NT2/D1 (cell line): Measurements from ENCODE around the gene CHD5.
"Not testable (repeated sequence)": the region's sequence is repeated elsewhere in the genome, so short reads cannot be mapped to it uniquely, and the experiment has no call there.

Experiments
- DNase-seq: peaks from one replicate; pipeline ENCODE4 v3.0.0-alpha.2; 2011; ENCODE audit warnings: low read depth, low spot score
- H3K27me3 ChIP-seq: 2 replicates; pipeline ENCODE4 v1.6.0; 2011; ENCODE audit warnings: mild to moderate bottlenecking; ENCODE audit not compliant: insufficient read length, insufficient read depth
- H3K36me3 ChIP-seq: 2 replicates; pipeline ENCODE4 v1.6.1; 2011; ENCODE audit warnings: mild to moderate bottlenecking, low read length, mixed read lengths; ENCODE audit not compliant: insufficient read depth, insufficient read length
- H3K4me1 ChIP-seq: 2 replicates; pipeline ENCODE4 v1.5.1; 2011; ENCODE audit not compliant: insufficient read depth, insufficient read length
- H3K4me3 ChIP-seq: 2 replicates; pipeline ENCODE4 v1.5.1; 2011; ENCODE audit warnings: low read depth; ENCODE audit not compliant: insufficient read length
- H3K9ac ChIP-seq: 2 replicates; pipeline ENCODE4 v1.6.0; 2011; ENCODE audit warnings: low read depth; ENCODE audit not compliant: insufficient read length
- H3K9me3 ChIP-seq: 2 replicates; pipeline ENCODE4 v1.5.1; 2011; ENCODE audit warnings: mild to moderate bottlenecking, low read length; ENCODE audit not compliant: insufficient read depth
- SUZ12 ChIP-seq: IDR thresholded peaks from 2 replicates; pipeline ENCODE4 v1.6.1; 2011; ENCODE audit not compliant: insufficient read length, insufficient read depth; ENCODE audit errors: extremely low read depth
- YY1 ChIP-seq: IDR thresholded peaks from 2 replicates; pipeline ENCODE4 v1.6.1; 2011; ENCODE audit not compliant: insufficient read length, insufficient read depth
- ZNF274 ChIP-seq: IDR thresholded peaks from 2 replicates; pipeline ENCODE4 v1.6.1; 2011; ENCODE audit warnings: mild to moderate bottlenecking, low read depth, low read length

Gene CHD5

GRCh38 chr1:6077919-6078318 lies 102.2 kb downstream of the CHD5 start:
- peaks cover 2% of the 10 kb centered on the region for H3K4me1 ChIP-seq
- TF ChIP-seq SUZ12: no peak
- TF ChIP-seq YY1: no peak
- TF ChIP-seq ZNF274: no peak
- no peak overlapping the region for H3K9ac ChIP-seq
- no peaks in the 10 kb centered on the region for H3K27me3 ChIP-seq
- H3K36me3 ChIP-seq: no peaks in the 10 kb centered on the region
- no peak for DNase-seq
- no peaks in the 10 kb centered on the region for H3K9me3 ChIP-seq
- H3K4me3 ChIP-seq: no peak overlapping the region

- TF ChIP-seq YY1 (no peak), ZNF274 (no peak), SUZ12 (no peak)
- no peaks in the 10 kb centered on the region for H3K27me3 ChIP-seq
- H3K9ac ChIP-seq: no peak overlapping the region
- H3K36me3 ChIP-seq: no peaks in the 10 kb centered on the region
- DNase-seq: no peak
- no peak overlapping the region for H3K4me3 ChIP-seq
- no peaks in the 10 kb centered on the region for H3K9me3 ChIP-seq
- peaks cover 2% of the 10 kb centered on the region for H3K4me1 ChIP-seq
These were observed 102.6 kb downstream of the CHD5 start for GRCh38 chr1:6077506-6077905.

GRCh38 chr1:6077061-6077460 lies 103.1 kb downstream of the CHD5 start:
- H3K27me3 ChIP-seq, DNase-seq, H3K9me3 ChIP-seq, H3K4me1 ChIP-seq, H3K9ac ChIP-seq, H3K4me3 ChIP-seq, H3K36me3 ChIP-seq: not testable (repeated sequence)

DNA sequence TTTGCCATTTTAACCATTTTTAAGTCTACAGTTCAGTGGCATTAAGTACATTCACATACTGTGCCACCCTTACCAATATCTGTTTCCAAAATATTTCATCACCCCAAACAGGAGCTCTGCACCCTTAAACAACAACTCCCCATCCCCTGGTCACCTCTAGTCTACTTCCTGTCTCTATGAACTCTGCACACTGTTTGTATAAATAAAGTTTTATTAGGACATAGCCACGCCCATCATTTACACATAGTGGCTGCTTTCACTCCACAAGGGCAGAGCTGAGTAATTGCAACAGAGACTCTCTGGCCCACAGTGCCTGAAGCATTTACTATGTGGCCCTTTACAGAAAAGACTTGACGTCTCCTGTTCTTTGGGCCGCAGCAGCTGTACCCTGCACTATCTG lies 104.4 kb downstream of the CHD5 start:
- TF ChIP-seq ZNF274 (no peak), SUZ12 (no peak), YY1 (no peak)
- H3K36me3 ChIP-seq: no peaks in the 10 kb centered on the region
- no peak overlapping the region for H3K4me3 ChIP-seq
- no peaks in the 10 kb centered on the region for H3K27me3 ChIP-seq
- no peak overlapping the region for H3K9ac ChIP-seq
- no peaks in the 10 kb centered on the region for H3K4me1 ChIP-seq
- H3K9me3 ChIP-seq: no peaks in the 10 kb centered on the region
- no peak for DNase-seq

DNA sequence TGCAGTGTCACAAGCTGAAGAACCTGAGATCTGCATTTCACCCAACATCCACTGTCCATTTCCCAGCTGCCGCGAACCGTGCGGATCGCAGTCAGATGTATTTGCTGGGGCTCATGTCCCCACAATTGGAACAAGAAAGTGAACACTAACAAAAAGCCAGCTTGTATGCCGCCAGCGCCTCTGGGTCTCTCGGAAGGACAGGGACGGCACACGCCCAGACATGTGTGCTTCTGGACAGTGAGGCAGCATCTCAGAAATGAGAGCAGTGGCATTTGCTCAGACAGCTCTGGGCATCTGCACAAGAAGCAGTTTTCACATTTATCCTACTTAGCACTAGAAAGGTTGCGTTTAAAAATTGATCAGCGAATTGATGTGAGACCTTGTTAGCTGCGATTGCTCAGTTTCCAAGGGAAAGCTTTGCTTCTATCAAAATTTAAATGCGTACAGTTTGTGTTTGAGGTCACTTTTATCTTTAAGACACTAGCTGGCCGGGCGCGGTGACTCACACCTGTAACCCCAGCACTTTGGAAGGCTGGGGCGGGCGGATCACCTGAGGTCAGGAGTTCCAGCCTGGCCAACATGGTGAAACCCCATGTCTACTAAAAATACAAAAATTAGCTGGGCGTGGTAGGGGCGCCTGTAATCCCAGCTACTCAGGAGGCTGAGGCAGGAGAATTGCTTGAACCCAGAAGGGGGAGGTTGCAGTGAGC lies 105.8 kb downstream of the CHD5 start:
- Histone ChIP-seq H3K4me3 (no peak overlapping the region), H3K27me3 (no peaks in the 10 kb centered on the region)
- TF ChIP-seq ZNF274: no peak
- no peak for TF ChIP-seq SUZ12
- TF ChIP-seq YY1: no peak

DNA sequence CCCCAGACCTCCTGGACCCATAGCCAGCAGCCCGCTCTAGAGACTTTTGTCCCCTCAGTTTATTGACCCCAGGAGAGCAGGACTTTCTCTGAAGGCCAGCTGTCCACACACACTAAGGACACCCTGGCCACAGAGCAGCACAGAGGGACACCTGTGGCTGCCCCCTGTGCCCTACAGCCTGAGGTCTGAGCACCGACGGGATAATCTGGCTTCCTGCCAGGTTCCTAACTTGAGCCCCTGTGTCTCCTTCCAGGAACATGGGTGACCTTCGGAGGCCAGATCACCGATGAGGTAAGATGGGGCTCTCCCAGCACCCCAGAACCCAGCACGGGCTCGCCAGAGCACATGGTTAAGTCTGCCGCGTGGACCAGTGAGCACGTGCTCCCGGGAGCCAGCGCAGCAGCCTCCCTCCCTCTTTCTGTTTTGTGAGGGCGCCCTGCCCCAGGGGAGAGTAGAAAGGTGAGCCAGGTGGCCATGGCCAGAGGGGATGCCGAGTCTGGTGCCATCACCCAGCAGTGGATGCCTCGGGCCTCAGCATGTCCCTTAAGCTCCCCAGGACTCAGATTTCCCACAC lies 106.6 kb downstream of the CHD5 start:
- Histone ChIP-seq H3K4me3 (no peak overlapping the region), H3K9ac (no peak overlapping the region), H3K27me3 (no peaks in the 10 kb centered on the region), H3K4me1 (no peaks in the 10 kb centered on the region), H3K9me3 (no peaks in the 10 kb centered on the region), H3K36me3 (no peaks in the 10 kb centered on the region)
- TF ChIP-seq YY1 (no peak), SUZ12 (no peak), ZNF274 (no peak)
- no peak for DNase-seq

More for the DNA sequence above, 105.8 kb downstream of the CHD5 start:
- Histone ChIP-seq H3K9me3 (no peaks in the 10 kb centered on the region), H3K36me3 (no peaks in the 10 kb centered on the region), H3K9ac (no peak overlapping the region), H3K4me1 (no peaks in the 10 kb centered on the region)
- no peak for DNase-seq

- H3K4me3 ChIP-seq: no peak overlapping the region
- no peaks in the 10 kb centered on the region for H3K36me3 ChIP-seq
- H3K9me3 ChIP-seq: no peaks in the 10 kb centered on the region
- H3K27me3 ChIP-seq: no peaks in the 10 kb centered on the region
- DNase-seq: no peak
- no peak overlapping the region for H3K9ac ChIP-seq
- no peaks in the 10 kb centered on the region for H3K4me1 ChIP-seq
- TF ChIP-seq YY1: no peak
- TF ChIP-seq ZNF274: no peak
These were observed 107.2 kb downstream of the CHD5 start for GRCh38 chr1:6072774-6073479.
